Fibroblast of the aortic adventitia (primary cell): ENCODE measurements around the gene BCKDHB. TPM values are rescaled to one million over a fixed set of nuclear protein-coding genes. Genes with fewer than 3 reads are reported as not detected.
"Not testable (repeated sequence)": the region's sequence is repeated elsewhere in the genome, so short reads cannot be mapped to it uniquely, and the experiment has no call there.

Experiments
- DNase-seq: peaks from one replicate; pipeline ENCODE4 v3.0.0-alpha.2; 2010; ENCODE audit warnings: low read depth
- H3K4me3 ChIP-seq: 2 replicates; pipeline ENCODE4 v1.5.1; 2011; ENCODE audit warnings: low read depth, mild to moderate bottlenecking, control low read depth, low read length, moderate library complexity
- total RNA-seq: library from RNA; depleted of rRNA; stranded (reverse); fragments of >200 nt; gene quantifications from 2 replicates; pipeline ENCODE4 v1.2.3, GENCODE V29; 2012; ENCODE audit warnings: low replicate concordance
- TF ChIP-seq, protein P1 (sequence below): IDR thresholded peaks from 2 replicates; pipeline ENCODE4 v1.5.1; 2011; ENCODE audit warnings: mild to moderate bottlenecking, low read length, control low read depth, inconsistent platforms; ENCODE audit not compliant: insufficient read depth

Gene BCKDHB
- total RNA-seq, 1 donor, result 20.3 TPM

DNA sequence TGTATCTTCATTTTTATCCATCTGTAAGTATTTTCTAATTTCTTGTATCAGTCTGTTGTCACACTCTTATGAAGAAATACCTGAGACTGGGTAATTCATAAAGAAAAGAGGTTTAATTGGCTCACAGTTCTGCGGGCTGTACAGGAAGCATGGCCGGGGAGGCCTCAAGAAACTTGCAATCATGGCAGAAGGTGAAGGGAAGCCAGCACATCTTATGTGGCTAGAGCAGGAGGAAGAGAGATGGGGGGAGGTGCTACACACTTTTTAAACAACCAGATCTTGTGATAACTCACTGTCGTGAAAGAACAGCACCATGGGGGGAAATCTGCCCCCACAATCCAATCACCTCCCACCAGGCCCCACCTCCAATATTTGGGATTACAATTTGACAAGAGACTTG, 10.9 kb upstream of the BCKDHB start:
- no peak for DNase-seq
- TF ChIP-seq, protein P1, sequence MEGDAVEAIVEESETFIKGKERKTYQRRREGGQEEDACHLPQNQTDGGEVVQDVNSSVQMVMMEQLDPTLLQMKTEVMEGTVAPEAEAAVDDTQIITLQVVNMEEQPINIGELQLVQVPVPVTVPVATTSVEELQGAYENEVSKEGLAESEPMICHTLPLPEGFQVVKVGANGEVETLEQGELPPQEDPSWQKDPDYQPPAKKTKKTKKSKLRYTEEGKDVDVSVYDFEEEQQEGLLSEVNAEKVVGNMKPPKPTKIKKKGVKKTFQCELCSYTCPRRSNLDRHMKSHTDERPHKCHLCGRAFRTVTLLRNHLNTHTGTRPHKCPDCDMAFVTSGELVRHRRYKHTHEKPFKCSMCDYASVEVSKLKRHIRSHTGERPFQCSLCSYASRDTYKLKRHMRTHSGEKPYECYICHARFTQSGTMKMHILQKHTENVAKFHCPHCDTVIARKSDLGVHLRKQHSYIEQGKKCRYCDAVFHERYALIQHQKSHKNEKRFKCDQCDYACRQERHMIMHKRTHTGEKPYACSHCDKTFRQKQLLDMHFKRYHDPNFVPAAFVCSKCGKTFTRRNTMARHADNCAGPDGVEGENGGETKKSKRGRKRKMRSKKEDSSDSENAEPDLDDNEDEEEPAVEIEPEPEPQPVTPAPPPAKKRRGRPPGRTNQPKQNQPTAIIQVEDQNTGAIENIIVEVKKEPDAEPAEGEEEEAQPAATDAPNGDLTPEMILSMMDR, result no peak
- no peak overlapping the region for H3K4me3 ChIP-seq

- no peak overlapping the region for H3K4me3 ChIP-seq
- peak; percentile 19 for DNase-seq
- TF ChIP-seq, protein P1, result no peak
These were observed 8.1 kb upstream of the BCKDHB start for GRCh38 chr6:80098392-80098791.

DNA sequence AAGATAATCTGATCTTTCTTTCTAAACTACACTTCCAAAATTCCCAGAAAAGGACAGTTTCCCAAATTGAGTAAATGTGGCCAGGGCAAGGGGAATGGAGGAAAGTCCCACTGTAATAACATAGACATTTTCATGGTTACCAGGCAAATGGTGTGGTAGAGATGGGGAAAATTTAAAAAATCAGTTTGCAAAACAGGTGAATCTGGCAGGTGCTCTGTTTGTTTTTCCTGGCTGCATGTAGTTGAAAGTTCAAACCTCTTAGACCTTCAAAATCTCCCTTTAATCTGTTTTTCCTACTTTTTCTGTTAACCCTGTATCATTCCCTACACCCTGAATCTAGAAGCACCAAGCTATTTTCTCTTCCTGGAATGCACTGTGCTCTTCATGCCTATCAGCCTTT, 2.0 kb upstream of the BCKDHB start:
- TF ChIP-seq, protein P1, result no peak
- DNase-seq, result no peak
- no peak overlapping the region for H3K4me3 ChIP-seq

DNA sequence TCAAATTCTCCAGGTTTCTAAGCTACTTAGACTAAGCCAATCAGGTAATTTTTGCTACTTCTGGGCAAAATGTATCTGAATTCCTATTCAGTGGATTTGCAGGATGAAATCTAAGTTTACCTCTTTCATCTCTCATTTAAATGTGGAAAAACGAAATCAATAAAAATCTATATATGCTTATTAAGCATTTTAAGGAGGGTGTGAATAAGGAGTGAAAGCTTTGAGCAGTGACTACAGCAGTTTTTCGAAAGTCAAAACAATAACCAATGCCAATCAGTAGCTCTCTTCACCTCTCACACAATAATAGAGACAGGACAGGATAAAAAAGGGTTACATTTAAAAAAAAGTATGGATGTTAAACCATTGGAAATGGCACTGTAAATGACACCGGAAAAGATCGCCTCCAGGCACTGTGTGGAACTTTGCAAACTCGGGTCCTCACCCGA, 476 bp upstream of the BCKDHB start:
- TF ChIP-seq, protein P1, result no peak
- H3K4me3 ChIP-seq, result peak overlapping the region; percentile 49
- no peak for DNase-seq

DNA sequence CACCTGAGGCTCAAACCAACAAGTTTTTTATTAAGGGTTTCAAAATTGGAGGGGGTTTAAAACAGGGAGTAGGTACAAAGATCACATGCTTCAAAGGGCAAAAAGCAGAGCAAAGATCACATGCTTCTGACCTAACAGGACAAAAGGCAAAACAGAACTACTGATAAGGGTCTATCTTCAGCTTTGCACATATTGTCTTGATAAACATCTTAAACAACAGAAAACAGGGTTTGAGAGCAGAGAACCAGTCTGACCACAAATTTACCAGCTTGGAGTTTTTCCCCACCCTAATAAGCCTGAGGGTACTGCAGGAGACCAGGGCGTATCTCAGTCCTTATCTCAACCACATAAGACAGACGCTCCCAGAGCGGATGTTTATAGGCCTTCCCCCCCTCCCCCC, 16.1 kb downstream of the BCKDHB start:
- DNase-seq, H3K4me3 ChIP-seq: not testable (repeated sequence)

GRCh38 chr6:80126657-80127345, 20.3 kb downstream of the BCKDHB start:
- TF ChIP-seq, protein P1, result no peak
- no peak for DNase-seq
- no peak overlapping the region for H3K4me3 ChIP-seq

- TF ChIP-seq, protein P1, result no peak
- no peak for DNase-seq
- H3K4me3 ChIP-seq, result no peak overlapping the region
These were observed 23.0 kb downstream of the BCKDHB start for GRCh38 chr6:80129485-80129884.
